Keratinocyte (primary cell): ENCODE data around the gene TTC13. TPM values are rescaled to one million over a fixed set of nuclear protein-coding genes. Genes with fewer than 3 reads are reported as not detected.

ENCODE experiments used
- DNase-seq: peaks from one replicate; pipeline ENCODE4 v3.0.0-alpha.2; 2011; ENCODE audit warnings: low read depth, missing footprints, low spot score
- FAIRE-seq: peaks from 2 replicates; lab custom pipeline; 2011; peaks lifted over from hg19 to GRCh38; lab: Jason Lieb, UNC
- H2AFZ ChIP-seq: 2 replicates; pipeline ENCODE4 v1.6.0; 2012; ENCODE audit warnings: low read length, control low read depth, inconsistent platforms; ENCODE audit not compliant: control insufficient read depth
- H3K27ac ChIP-seq: 2 replicates; pipeline ENCODE4 v1.5.1; 2011; ENCODE audit warnings: low read length; ENCODE audit not compliant: control insufficient read depth, insufficient read depth
- H3K27me3 ChIP-seq: 3 replicates; pipeline ENCODE4 v1.6.0; 2011; ENCODE audit warnings: low read length; ENCODE audit not compliant: control insufficient read depth, insufficient read depth; ENCODE audit errors: extremely low read depth
- H3K36me3 ChIP-seq, 2 experiments: 2 replicates in 1 of 2; 3 replicates in 1 of 2; pipeline ENCODE4 v1.5.1; 2011; ENCODE audit warnings: low read length in 2 of 2, mild to moderate bottlenecking in 1 of 2; ENCODE audit not compliant: control insufficient read depth in 2 of 2, insufficient read depth in 2 of 2; ENCODE audit errors: extremely low read depth in 1 of 2
- H3K4me1 ChIP-seq: 3 replicates; pipeline ENCODE4 v1.5.1; 2011; ENCODE audit warnings: low read length; ENCODE audit not compliant: control insufficient read depth, insufficient read depth; ENCODE audit errors: extremely low read depth
- H3K4me2 ChIP-seq: 3 replicates; pipeline ENCODE4 v1.6.0; 2011; ENCODE audit warnings: low read depth, low read length; ENCODE audit not compliant: control insufficient read depth, insufficient read depth; ENCODE audit errors: extremely low read depth
- H3K4me3 ChIP-seq, 3 experiments: fragments of 200-600 bp in 1 of 3; sonication (generic) in 1 of 3; 2 replicates in 2 of 3; 3 replicates in 1 of 3; pipeline ENCODE4 v1.5.1; 2011 to 2016; ENCODE audit warnings: low read length in 3 of 3, mild to moderate bottlenecking in 3 of 3, control low read depth in 2 of 3, inconsistent platforms in 1 of 3, low read depth in 1 of 3, mixed read lengths in 1 of 3, mixed run types in 1 of 3, moderate library complexity in 1 of 3; ENCODE audit not compliant: control insufficient read depth in 2 of 3, insufficient read depth in 2 of 3; ENCODE audit errors: extremely low read depth in 1 of 3
- H3K79me2 ChIP-seq: 2 replicates; pipeline ENCODE4 v1.6.0; 2012; ENCODE audit warnings: low read length; ENCODE audit not compliant: control insufficient read depth, insufficient read depth
- H3K9ac ChIP-seq: 3 replicates; pipeline ENCODE4 v1.6.0; 2011; ENCODE audit warnings: low read length; ENCODE audit not compliant: control insufficient read depth, insufficient read depth; ENCODE audit errors: extremely low read depth
- H3K9me1 ChIP-seq: 3 replicates; pipeline ENCODE4 v1.6.0; 2011; ENCODE audit warnings: low read length; ENCODE audit not compliant: control insufficient read depth, insufficient read depth; ENCODE audit errors: extremely low read depth
- H3K9me3 ChIP-seq: 2 replicates; pipeline ENCODE4 v1.5.1; 2012; ENCODE audit warnings: low read depth, low read length; ENCODE audit not compliant: control insufficient read depth
- H4K20me1 ChIP-seq: 3 replicates; pipeline ENCODE4 v1.6.0; 2011; ENCODE audit warnings: low read length; ENCODE audit not compliant: control insufficient read depth, insufficient read depth; ENCODE audit errors: extremely low read depth
- CTCF ChIP-seq, 3 experiments: IDR thresholded peaks in 1 of 3; conservative IDR thresholded peaks in 1 of 3; optimal IDR thresholded peaks in 1 of 3; 2 replicates in 2 of 3; 3 replicates in 1 of 3; pipeline versions ENCODE3 to v1.5.1; 2011; ENCODE audit warnings: low read length in 3 of 3, mild to moderate bottlenecking in 3 of 3, moderate library complexity in 2 of 3, control low read depth in 1 of 3, inconsistent platforms in 1 of 3; ENCODE audit not compliant: insufficient read depth in 2 of 3; ENCODE audit errors: extremely low read depth in 1 of 3
- EZH2 ChIP-seq: IDR thresholded peaks from one replicate; pipeline ENCODE4 v1.6.1; 2012; ENCODE audit warnings: inconsistent platforms, mild to moderate bottlenecking, low read length, moderate library complexity
- dilution Hi-C: fragments of 300-500 bp; cut with MboI; formaldehyde crosslinking; loops from one replicate; pipeline ENCODE4 v1.7.0; 2020; ENCODE audit warnings: low sequenced_read_pairs; ENCODE audit not compliant: extremely low pct_ligation_motif_present
- polyA plus RNA-seq, 5 experiments: library from polyadenylated mRNA; depleted of rRNA in 3 of 5; stranded (reverse) in 3 of 5; stranded (forward) in 1 of 5; unstranded in 1 of 5; fragments of >200 nt; gene quantifications; 1 replicate in 1 of 5; 2 replicates in 3 of 5; 3 replicates in 1 of 5; pipeline versions ENCODE4 v1.2.1 to v1.2.3, GENCODE V29; 2011 to 2012; ENCODE audit warnings: missing spikeins in 2 of 5, low read depth in 1 of 5, low replicate concordance in 1 of 5

TTC13 gene
- polyA plus RNA-seq, 1 donor (not counting 4 experiments of a cell fraction or from before 2014, with no cell fraction given) = 8.3 TPM

GRCh38 chr1:230860617-230861384 is 117.9 kb downstream of the TTC13 start:
- no peaks in the 10 kb centered on the region for H3K4me1 ChIP-seq
- no peaks in the 10 kb centered on the region for H4K20me1 ChIP-seq
- no peak for TF ChIP-seq EZH2
- no peak for TF ChIP-seq CTCF (optimal IDR thresholded peaks at IDR 0.05 in 1 of 3, IDR thresholded peaks at IDR 0.05 in 1 of 3, conservative IDR thresholded peaks at IDR 0.05 in 1 of 3; ENCODE audit: extremely low read depth in 1 of 3, insufficient read depth in 2 of 3, low read length in 3 of 3)
- FAIRE-seq (no peak), DNase-seq (no peak)
- H3K9me1 ChIP-seq = no peaks in the 10 kb centered on the region
- no peak overlapping the region for H3K4me2 ChIP-seq
- H3K27ac ChIP-seq = no peak overlapping the region
- H3K36me3 ChIP-seq = no peaks in the 10 kb centered on the region
- H3K9ac ChIP-seq = no peak overlapping the region
- H3K27me3 ChIP-seq = no peaks in the 10 kb centered on the region
- dilution Hi-C loops = no loop called here
- H3K79me2 ChIP-seq = no peaks in the 10 kb centered on the region
- no peak overlapping the region for H3K4me3 ChIP-seq
- H3K9me3 ChIP-seq = no peaks in the 10 kb centered on the region
- no peak overlapping the region for H2AFZ ChIP-seq

GRCh38 chr1:230858918-230859729 is 119.5 kb downstream of the TTC13 start:
- Histone ChIP-seq H3K9me3 (no peaks in the 10 kb centered on the region), H3K4me1 (no peaks in the 10 kb centered on the region), H3K27ac (no peak overlapping the region), H2AFZ (no peak overlapping the region), H3K4me3 (no peak overlapping the region), H3K9ac (no peak overlapping the region), H3K4me2 (no peak overlapping the region), H3K36me3 (no peaks in the 10 kb centered on the region), H3K9me1 (no peaks in the 10 kb centered on the region), H4K20me1 (no peaks in the 10 kb centered on the region), H3K79me2 (no peaks in the 10 kb centered on the region), H3K27me3 (no peaks in the 10 kb centered on the region)
- DNase-seq (no peak), FAIRE-seq (no peak)
- TF ChIP-seq CTCF (optimal IDR thresholded peaks at IDR 0.05 in 1 of 3, IDR thresholded peaks at IDR 0.05 in 1 of 3, conservative IDR thresholded peaks at IDR 0.05 in 1 of 3; ENCODE audit: extremely low read depth in 1 of 3, insufficient read depth in 2 of 3, low read length in 3 of 3) (no peak), EZH2 (no peak)
- dilution Hi-C loops = no loop called here
